ENCODE measurements around the gene PDS5A. TPM values are rescaled to one million over a fixed set of nuclear protein-coding genes. Genes with fewer than 3 reads are reported as not detected.

The PDS5A gene
- total and polyA plus RNA-seq, 10 donors = 17.9 to 90.7 (median 71.3) TPM

DNA sequence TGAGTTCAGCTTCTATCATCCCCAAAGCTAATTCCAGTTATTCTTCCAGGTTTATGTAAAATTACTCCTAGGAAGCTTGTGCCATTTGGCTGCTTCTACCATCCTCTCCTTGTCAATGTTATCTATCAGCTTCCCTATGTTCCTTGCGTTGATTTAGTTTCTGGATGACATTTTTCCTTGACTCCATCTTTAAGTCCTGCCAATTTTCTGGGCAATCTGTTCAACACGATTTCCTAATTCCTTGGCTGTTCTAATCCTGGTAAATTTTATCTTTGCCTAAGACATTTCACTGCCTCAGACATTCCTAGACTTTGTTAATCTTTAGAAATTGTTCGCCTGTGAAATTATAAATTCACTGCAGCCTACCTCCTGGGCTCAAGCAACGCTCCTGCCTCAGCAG, 125.1 kb downstream of the PDS5A start:
- H3K4me1 ChIP-seq = no peaks in the 10 kb centered on the region
- H3K27me3 ChIP-seq (replicated peaks in 1 of 7) = no peaks in the 10 kb centered on the region
- no peak overlapping the region for H3K4me3 ChIP-seq
- intact Hi-C loops (cut with DNase I; ENCODE audit: low total_unique reads) = no loop called here
- DNase-seq = no peak
- 66 to 99% (median 93%) methylated on average over 4 of the region's 4 CpGs for whole genome bisulfite sequencing, 5 donors
- no peak overlapping the region for H3K27ac ChIP-seq
- peaks cover 0 to 18% (median 12%) of the 10 kb centered on the region in 8 donors for H3K9me3 ChIP-seq
- TF ChIP-seq CTCF (IDR thresholded peaks at IDR 0.05 in 8 of 11, conservative IDR thresholded peaks at IDR 0.05 in 3 of 11) (no peak), POLR2AphosphoS5 (IDR thresholded peaks at IDR 0.05) (no peak), POLR2A (IDR thresholded peaks at IDR 0.05) (no peak)
- H3K36me3 ChIP-seq = peaks cover 0 to 99% (median 55%) of the 10 kb centered on the region in 6 donors

- TF ChIP-seq CTCF (IDR thresholded peaks at IDR 0.05 in 8 of 11, conservative IDR thresholded peaks at IDR 0.05 in 3 of 11) (no peak), POLR2AphosphoS5 (IDR thresholded peaks at IDR 0.05) (no peak), POLR2A (IDR thresholded peaks at IDR 0.05) (no peak)
- H3K4me3 ChIP-seq = no peak overlapping the region
- no peak overlapping the region for H3K27ac ChIP-seq
- H3K36me3 ChIP-seq = peaks cover 0 to 99% (median 55%) of the 10 kb centered on the region in 6 donors
- no peaks in the 10 kb centered on the region for H3K4me1 ChIP-seq
- DNase-seq = no peak
- peaks cover 0 to 5% (median 2%) of the 10 kb centered on the region in 8 donors for H3K9me3 ChIP-seq
- intact Hi-C loops (cut with DNase I; ENCODE audit: low total_unique reads) = no loop called here
- no peaks in the 10 kb centered on the region for H3K27me3 ChIP-seq (replicated peaks in 1 of 7)
Observed at GRCh38 chr4:39850727-39851126, 127.0 kb downstream of the PDS5A start.

- Histone ChIP-seq H3K36me3 (peaks cover 0 to 97% (median 64%) of the 10 kb centered on the region in 6 donors), H3K27ac (no peak overlapping the region), H3K4me1 (no peaks in the 10 kb centered on the region), H3K4me3 (no peak overlapping the region), H3K27me3 (replicated peaks in 1 of 7) (no peaks in the 10 kb centered on the region), H3K9me3 (no peaks in the 10 kb centered on the region)
- TF ChIP-seq CTCF (IDR thresholded peaks at IDR 0.05 in 8 of 11, conservative IDR thresholded peaks at IDR 0.05 in 3 of 11) = no peak
- no peak for TF ChIP-seq POLR2AphosphoS5 (IDR thresholded peaks at IDR 0.05)
- TF ChIP-seq POLR2A (IDR thresholded peaks at IDR 0.05) = no peak
- DNase-seq = no peak
- intact Hi-C loops (cut with DNase I; ENCODE audit: low total_unique reads) = no loop called here
- 86 to 95% (median 90%) methylated on average over 1 of the region's 1 CpG for WGBS, 5 donors
Observed at GRCh38 chr4:39846705-39847104, 131.0 kb downstream of the PDS5A start.

- 96 to 97% (median 97%) methylated on average over 12 of the region's 12 CpGs for WGBS, 5 donors
- Histone ChIP-seq H3K9me3 (no peaks in the 10 kb centered on the region), H3K4me3 (no peak overlapping the region), H3K36me3 (peaks cover 0 to 97% (median 68%) of the 10 kb centered on the region in 6 donors), H3K4me1 (no peaks in the 10 kb centered on the region), H3K27me3 (replicated peaks in 1 of 7) (no peaks in the 10 kb centered on the region), H3K27ac (no peak overlapping the region)
- no peak for DNase-seq
- TF ChIP-seq POLR2AphosphoS5 (IDR thresholded peaks at IDR 0.05) (no peak), POLR2A (IDR thresholded peaks at IDR 0.05) (no peak), CTCF (IDR thresholded peaks at IDR 0.05 in 8 of 11, conservative IDR thresholded peaks at IDR 0.05 in 3 of 11) (no peak)
- intact Hi-C loops (cut with DNase I; ENCODE audit: low total_unique reads) = no loop called here
Observed at GRCh38 chr4:39846120-39846519, 131.6 kb downstream of the PDS5A start.
